Esophagus squamous epithelium (tissue), 4 donors: Measurements from ENCODE around the gene RBBP7.

Experiments used
- CTCF ChIP-seq, 6 experiments: fragments of 450-650 bp in 4 of 6; fragments of 200-600 bp in 2 of 6; sonication (generic) in 2 of 6; IDR thresholded peaks; one replicate each; pipeline ENCODE4 v1.5.1; 2016 to 2019; ENCODE audit warnings: antibody characterized with exemption in 6 of 6, mild to moderate bottlenecking in 4 of 6, moderate library complexity in 4 of 6
- POLR2A ChIP-seq, 4 donors: fragments of 450-650 bp; IDR thresholded peaks; one replicate each; pipeline ENCODE4 v1.6.1; 2017; ENCODE audit warnings: antibody characterized with exemption in 4 of 4, mild to moderate bottlenecking in 4 of 4, moderate library complexity in 3 of 4

- no peak for TF ChIP-seq CTCF (IDR thresholded peaks at IDR 0.05)
- no peak for TF ChIP-seq POLR2A (IDR thresholded peaks at IDR 0.05)
Measured at GRCh38 chrX:16852617-16853179, 17.5 kb downstream of the RBBP7 start.
